GM10266 (cell line): ENCODE measurements around the gene RAPGEFL1.
"Not testable (repeated sequence)": the region's sequence is repeated elsewhere in the genome, so short reads cannot be mapped to it uniquely, and the experiment has no call there.

ENCODE experiments used
- DNase-seq: peaks from one replicate; pipeline ENCODE4 v3.0.0; 2012; ENCODE audit errors: extremely low spot score
- CTCF ChIP-seq: IDR thresholded peaks from 2 replicates; pipeline ENCODE4 v1.5.1; 2012; ENCODE audit warnings: mild to moderate bottlenecking, low read depth; ENCODE audit not compliant: control insufficient read depth, insufficient read depth; ENCODE audit errors: missing control alignments

The RAPGEFL1 gene

GRCh38 chr17:40230670-40231069 lies 53.4 kb downstream of the RAPGEFL1 start:
- TF ChIP-seq CTCF, result no peak
- no peak for DNase-seq

- not testable (repeated sequence) for DNase-seq
These were observed 54.7 kb downstream of the RAPGEFL1 start for GRCh38 chr17:40231928-40232327.

- TF ChIP-seq CTCF, result no peak
These were observed 64.1 kb downstream of the RAPGEFL1 start for GRCh38 chr17:40241252-40241834.

GRCh38 chr17:40242774-40243173 lies 65.5 kb downstream of the RAPGEFL1 start:
- no peak for DNase-seq
- TF ChIP-seq CTCF, result no peak

More at GRCh38 chr17:40241252-40241834, 64.1 kb downstream of the RAPGEFL1 start:
- DNase-seq, result no peak

- no peak for TF ChIP-seq CTCF
- no peak for DNase-seq
These were observed 66.5 kb downstream of the RAPGEFL1 start for GRCh38 chr17:40243761-40244160.

GRCh38 chr17:40244255-40244654 lies 67.0 kb downstream of the RAPGEFL1 start:
- no peak for DNase-seq
- no peak for TF ChIP-seq CTCF
